Activated CD4-positive, alpha-beta T cell treated with anti-CD3 and anti-CD28 coated beads, Interleukin-2, Interleukin-6, amounts not matched to agents 100 ng/mL and 50 ng/mL, durations not matched to agents 16 hours and 8 hours (primary cell): ENCODE measurements around the gene PLIN5.
"Not testable (repeated sequence)": the region's sequence is repeated elsewhere in the genome, so short reads cannot be mapped to it uniquely, and the experiment has no call there.

Source experiments
- DNase-seq: peaks from one replicate; pipeline ENCODE4 v3.0.0-alpha.2; 2020

PLIN5 gene

DNA sequence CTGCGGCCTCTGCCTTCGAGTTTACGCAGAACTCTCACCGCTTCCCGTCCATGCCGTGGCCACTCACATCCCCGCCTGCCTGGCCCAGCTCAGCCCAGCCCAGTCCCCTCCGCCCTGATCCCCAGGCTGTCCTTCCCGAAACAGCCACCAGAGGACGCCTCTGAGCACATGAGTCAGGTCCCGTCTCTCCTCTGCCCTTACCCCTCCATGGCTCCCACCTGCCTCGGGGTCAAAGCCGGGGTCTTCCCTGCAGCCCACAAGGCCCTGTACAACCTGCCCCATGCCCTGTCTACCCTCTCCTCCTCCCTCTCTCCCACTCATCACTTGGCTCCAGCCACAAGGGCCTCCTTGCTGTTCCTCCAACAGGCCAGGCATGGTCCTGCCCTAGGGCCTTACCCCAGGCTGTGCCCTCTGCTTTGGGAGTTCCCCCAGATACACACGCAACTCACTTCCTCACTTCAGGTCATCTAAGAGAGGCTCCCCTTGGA lies 32.6 kb upstream of the PLIN5 start:
- DNase-seq = peak; percentile 75

- DNase-seq = no peak
Observed at GRCh38 chr19:4566402-4567051, 31.5 kb upstream of the PLIN5 start.

GRCh38 chr19:4563562-4563961 lies 28.5 kb upstream of the PLIN5 start:
- not testable (repeated sequence) for DNase-seq

DNA sequence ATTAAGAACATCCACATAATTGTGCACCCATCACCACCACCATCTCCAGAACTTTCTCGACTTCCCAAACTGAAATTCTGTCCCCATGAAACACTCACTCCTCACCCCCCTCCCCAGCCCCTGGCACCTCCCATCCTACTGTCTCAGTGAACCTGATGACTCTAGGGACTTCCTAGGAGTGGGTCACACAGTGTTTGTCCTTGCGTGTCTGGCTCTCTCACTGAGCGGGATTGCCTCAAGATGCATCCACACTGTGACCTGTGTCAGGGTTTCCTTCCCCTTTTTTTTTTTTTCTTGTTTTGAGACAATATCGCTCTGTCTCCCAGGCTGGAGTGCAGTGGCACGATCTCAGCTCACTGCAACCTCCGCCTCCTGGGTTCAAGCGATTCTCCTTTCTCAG lies 27.1 kb upstream of the PLIN5 start:
- DNase-seq = not testable (repeated sequence)

DNA sequence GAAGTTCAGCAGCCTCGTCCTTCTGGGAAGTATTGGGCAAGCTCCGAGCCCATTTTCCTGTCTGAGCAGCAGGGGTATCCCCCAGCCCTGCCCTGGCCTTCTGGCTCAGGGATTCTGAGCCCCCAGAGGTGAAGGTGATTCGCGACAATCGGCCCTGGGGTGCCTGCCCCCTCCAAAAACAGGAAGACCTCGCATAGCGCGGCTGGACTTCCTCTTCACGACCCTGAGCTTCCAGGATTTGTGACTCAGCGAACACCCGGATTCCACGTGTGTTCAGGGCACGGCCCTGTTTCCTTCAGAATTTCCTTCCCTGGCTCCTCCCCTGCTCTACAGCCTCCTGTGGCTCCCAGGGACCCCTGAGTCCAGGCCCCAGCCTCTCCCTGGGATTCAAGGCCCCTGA lies 24.5 kb upstream of the PLIN5 start, which contains the start of gene SEMA6B:
SEMA6B (minus strand) TSS at position 116 of the 400 bp plus-strand sequence. CDS start 1,227 bp downstream, outside the sequence.
- DNase-seq = no peak

DNA sequence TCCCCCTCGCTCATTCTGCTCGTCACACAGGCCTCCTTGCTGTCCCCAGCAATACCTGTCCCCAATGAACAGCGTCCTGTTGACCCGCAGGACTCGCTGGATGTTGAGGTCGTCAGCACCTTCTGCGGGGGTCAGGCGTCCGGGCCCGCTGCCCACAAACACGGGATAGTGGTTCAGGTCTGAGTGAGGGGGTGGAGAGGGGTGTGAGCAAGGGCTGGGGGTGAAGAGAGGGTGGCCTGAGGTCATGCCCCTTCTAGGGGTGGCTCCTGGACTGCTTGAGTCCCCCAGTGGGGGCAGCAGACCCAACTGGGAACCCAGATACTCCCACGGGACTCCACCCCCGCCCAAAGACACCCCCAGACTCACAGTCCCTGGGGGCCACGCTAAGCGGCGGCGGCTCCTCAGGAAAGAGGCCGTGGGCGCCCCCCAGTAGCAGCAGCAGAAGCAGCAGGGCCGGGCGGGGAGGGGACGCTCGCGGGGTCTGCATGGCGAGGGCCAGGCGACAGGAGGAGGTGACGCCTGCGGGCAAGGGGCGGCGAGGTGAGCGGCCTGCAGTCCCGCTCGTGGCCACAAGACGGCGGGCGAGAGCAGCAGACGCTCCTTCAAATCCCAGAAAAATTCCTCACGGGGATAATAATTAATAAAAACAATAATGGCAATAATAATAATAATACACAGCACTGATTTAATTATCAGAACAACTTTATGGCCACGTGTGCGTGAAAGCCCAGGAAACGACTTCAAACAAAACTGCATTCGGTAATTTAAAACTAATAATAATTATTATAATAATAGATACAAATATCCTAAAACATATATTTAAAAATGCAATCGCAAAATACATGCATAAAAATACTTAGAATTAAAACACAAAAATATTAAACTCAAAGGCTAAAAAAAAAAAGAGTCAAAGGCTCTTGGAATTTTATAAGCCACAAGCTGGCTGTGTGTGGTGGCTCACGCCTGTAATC lies 23.2 kb upstream of the PLIN5 start:
- peak; percentile 40 for DNase-seq

DNA sequence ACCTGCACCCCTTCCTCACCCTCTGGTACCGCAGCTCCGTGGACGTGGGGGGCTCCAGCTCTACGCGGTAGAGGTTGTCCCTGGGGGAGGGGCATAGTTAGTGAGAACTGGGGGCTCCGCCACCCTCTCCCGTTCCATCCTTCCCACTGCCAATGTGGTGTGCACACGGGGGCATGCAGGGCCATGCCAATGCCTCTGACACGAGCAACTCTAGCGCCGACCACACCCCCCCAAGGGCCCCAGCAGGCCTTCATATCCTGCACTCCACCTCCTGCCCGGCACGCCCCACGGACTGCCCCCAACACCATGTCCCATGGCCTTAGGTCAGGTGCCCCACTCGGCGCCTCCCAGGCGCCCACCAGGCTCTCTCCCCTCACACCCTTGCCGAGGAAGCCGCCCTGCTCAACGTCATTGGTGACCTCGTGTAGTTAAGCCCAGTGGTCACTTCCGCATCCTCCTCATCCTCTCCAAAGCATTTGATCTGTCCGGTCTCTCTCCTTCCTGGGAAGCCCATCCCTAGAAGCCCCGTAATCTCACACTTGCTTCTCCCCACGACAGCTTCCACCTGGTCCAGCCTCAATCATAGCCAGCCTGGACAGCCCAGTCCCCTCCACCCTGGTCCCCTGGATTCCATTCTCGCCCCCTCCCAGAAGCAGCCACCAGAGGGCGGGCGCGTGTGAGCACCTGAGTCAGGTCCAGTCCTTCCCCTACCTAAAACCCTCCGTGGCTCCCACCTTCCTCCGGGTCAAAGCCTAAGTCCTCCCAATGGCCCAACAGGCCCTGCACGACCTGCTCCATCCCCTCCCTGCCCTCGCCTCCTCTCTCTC lies 22.3 kb upstream of the PLIN5 start:
- DNase-seq = peak; percentile 18

- DNase-seq = peak; percentile 33
Observed at GRCh38 chr19:4556597-4557127, 21.6 kb upstream of the PLIN5 start.

- no peak for DNase-seq
Observed at GRCh38 chr19:4555657-4556561, 20.9 kb upstream of the PLIN5 start.

DNA sequence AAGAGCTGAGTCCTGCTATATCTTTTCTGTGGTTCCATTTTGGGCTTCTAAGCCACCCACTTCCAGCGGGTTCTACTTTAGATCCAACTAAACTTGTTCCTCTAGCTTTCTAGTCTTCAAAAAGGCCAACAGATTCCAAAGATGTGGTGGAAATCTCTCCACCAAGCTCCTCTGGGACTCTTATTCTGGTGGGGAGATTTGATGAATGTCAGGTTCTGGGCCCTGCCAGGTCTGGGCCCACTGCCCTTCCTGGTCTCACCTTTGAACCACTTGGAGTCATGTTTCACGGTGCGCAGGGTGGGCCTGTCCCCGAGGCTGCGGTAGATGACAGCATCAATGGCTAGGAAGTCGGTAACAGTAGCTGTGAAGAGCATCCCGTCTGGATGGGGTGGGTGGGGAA lies 19.7 kb upstream of the PLIN5 start:
- DNase-seq = no peak

GRCh38 chr19:4553775-4554174 lies 18.8 kb upstream of the PLIN5 start:
- no peak for DNase-seq

DNA sequence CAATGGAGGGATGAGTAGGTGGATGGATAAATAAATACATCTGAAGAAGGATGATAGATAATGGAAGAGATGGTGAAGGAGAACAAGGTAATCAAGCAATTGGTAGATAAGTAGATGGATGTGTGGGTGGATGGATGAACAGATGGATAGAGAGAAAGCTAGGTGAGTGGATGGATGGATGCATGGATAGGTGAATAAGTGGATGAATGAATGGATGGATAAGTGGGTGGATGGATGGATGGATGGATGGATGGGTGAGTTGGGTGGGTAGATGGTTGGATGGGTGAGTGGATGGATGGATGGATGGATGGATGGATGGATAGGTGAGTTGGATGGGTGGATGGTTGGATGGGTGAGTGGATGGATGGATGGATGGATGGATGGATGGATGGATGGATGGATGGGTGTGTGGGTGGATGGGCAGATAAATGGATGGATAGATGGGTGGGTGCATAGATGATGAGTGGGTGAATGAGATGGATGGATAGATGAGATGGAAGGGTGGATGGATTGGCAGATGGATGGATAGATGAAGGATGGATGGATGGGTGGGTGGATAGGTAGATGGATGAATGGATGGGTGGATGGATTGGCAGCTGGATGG lies 18.2 kb upstream of the PLIN5 start:
- no peak for DNase-seq

GRCh38 chr19:4552525-4552819 lies 17.4 kb upstream of the PLIN5 start:
- no peak for DNase-seq

GRCh38 chr19:4550479-4551050 lies 15.5 kb upstream of the PLIN5 start:
- no peak for DNase-seq

- DNase-seq = no peak
Observed at GRCh38 chr19:4550018-4550417, 15.0 kb upstream of the PLIN5 start.

DNA sequence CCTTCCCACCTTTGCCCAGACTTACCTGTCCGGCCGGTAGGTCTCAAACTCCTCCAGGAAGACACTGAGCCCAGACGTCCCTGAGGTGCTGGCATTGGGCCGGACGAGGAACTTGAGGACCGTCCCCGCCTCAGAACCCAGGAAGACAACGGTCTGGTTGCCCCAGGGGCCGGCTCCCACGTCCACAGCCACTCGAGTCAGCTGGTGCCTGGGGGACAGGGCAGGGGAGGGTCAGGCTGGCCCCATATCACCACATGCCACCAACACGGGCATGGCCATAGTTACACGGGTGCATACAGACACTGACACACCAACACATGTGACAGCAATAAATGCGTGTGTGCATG lies 13.2 kb upstream of the PLIN5 start:
- no peak for DNase-seq

- DNase-seq = peak; percentile 41
Observed at GRCh38 chr19:4547303-4548237, 12.5 kb upstream of the PLIN5 start.

- DNase-seq = no peak
Observed at GRCh38 chr19:4543842-4544647, 9.0 kb upstream of the PLIN5 start.
